GM23248 (cell line): ENCODE data around the gene EYA4. TPM values are rescaled to one million over a fixed set of nuclear protein-coding genes. Genes with fewer than 3 reads are reported as not detected.

Experiments used
- DNase-seq: peaks from one replicate; pipeline ENCODE4 v3.0.0-alpha.2; 2015
- H2AFZ ChIP-seq: fragments of 200-600 bp; sonication (generic); 2 replicates; pipeline ENCODE4 v1.6.1; 2016; ENCODE audit warnings: antibody characterized with exemption
- H3F3A ChIP-seq: fragments of 200-600 bp; sonication (generic); 2 replicates; pipeline ENCODE4 v1.6.1; 2016; ENCODE audit warnings: mild to moderate bottlenecking, antibody characterized with exemption, mixed run types; ENCODE audit not compliant: insufficient read depth
- H3K27ac ChIP-seq: fragments of 200-600 bp; sonication (generic); 2 replicates; pipeline ENCODE4 v1.5.1; 2016; ENCODE audit warnings: mild to moderate bottlenecking
- H3K27me3 ChIP-seq: fragments of 200-600 bp; sonication (generic); replicated peaks from 2 replicates; pipeline ENCODE4 v1.6.1; 2016; ENCODE audit warnings: mild to moderate bottlenecking; ENCODE audit not compliant: insufficient read depth
- H3K36me3 ChIP-seq: fragments of 200-600 bp; sonication (generic); 2 replicates; pipeline ENCODE4 v1.6.1; 2016; ENCODE audit warnings: low read depth, mild to moderate bottlenecking
- H3K4me1 ChIP-seq: fragments of 200-600 bp; sonication (generic); 2 replicates; pipeline ENCODE4 v1.6.1; 2016; ENCODE audit warnings: mild to moderate bottlenecking; ENCODE audit not compliant: insufficient read depth
- H3K4me2 ChIP-seq: fragments of 200-600 bp; sonication (generic); one replicate; pipeline ENCODE4 v1.6.1; 2016; ENCODE audit warnings: mild to moderate bottlenecking; ENCODE audit not compliant: unreplicated experiment
- H3K4me3 ChIP-seq: fragments of 200-600 bp; sonication (generic); 2 replicates; pipeline ENCODE4 v1.5.1; 2016; ENCODE audit warnings: mild to moderate bottlenecking
- H3K79me2 ChIP-seq: fragments of 200-600 bp; sonication (generic); 2 replicates; pipeline ENCODE4 v1.6.1; 2016; ENCODE audit warnings: mild to moderate bottlenecking; ENCODE audit not compliant: insufficient read depth
- H3K9ac ChIP-seq: fragments of 200-600 bp; sonication (generic); 2 replicates; pipeline ENCODE4 v1.6.1; 2016; ENCODE audit warnings: mild to moderate bottlenecking
- H3K9me2 ChIP-seq: fragments of 200-600 bp; sonication (generic); 2 replicates; pipeline ENCODE4 v1.6.1; 2016; ENCODE audit warnings: mixed run types, mild to moderate bottlenecking, moderate library complexity; ENCODE audit not compliant: insufficient read depth
- H3K9me3 ChIP-seq: fragments of 200-600 bp; sonication (generic); one replicate; pipeline ENCODE4 v1.6.1; 2017; ENCODE audit warnings: low read depth
- H4K20me1 ChIP-seq: fragments of 200-600 bp; sonication (generic); 2 replicates; pipeline ENCODE4 v1.6.0; 2016; ENCODE audit not compliant: insufficient read depth
- EZH2 ChIP-seq: fragments of 200-600 bp; sonication (generic); IDR thresholded peaks from 2 replicates; pipeline ENCODE4 v1.6.1; 2018; ENCODE audit warnings: antibody characterized with exemption, mild to moderate bottlenecking; ENCODE audit not compliant: insufficient read depth, poor library complexity, severe bottlenecking
- EZH2phosphoT487 ChIP-seq: fragments of 200-600 bp; sonication (generic); IDR thresholded peaks from 2 replicates; pipeline ENCODE4 v1.6.1; 2018; ENCODE audit warnings: antibody characterized with exemption, moderate library complexity, mild to moderate bottlenecking, low read depth; ENCODE audit not compliant: insufficient read depth
- WGBS, 2 experiments: methylation state at CpG; one replicate each; pipeline ENCODE4 v1.1.6; 2015 to 2017; ENCODE audit warnings: low lambda C conversion rate in 2 of 2, low coverage in 1 of 2; ENCODE audit errors: missing lambda C conversion rate in 2 of 2; 5-methylcytosine and 5-hydroxymethylcytosine counted together
- in situ Hi-C: fragments of 300-500 bp; cut with MboI; formaldehyde crosslinking; loops from 2 replicates; pipeline ENCODE4 v1.15.0; 2020
- polyA plus RNA-seq: library from polyadenylated mRNA; unstranded; fragments of >200 nt; fragmentation: Nextera tagmentation; extraction: Ambion mirVana; gene quantifications from 2 replicates; pipeline ENCODE4 v1.2.1, GENCODE V29; 2016
- total RNA-seq: library from RNA; depleted of rRNA; stranded (reverse); fragments of >200 nt; shearing (Covaris generic); gene quantifications from 2 replicates; pipeline ENCODE4 v1.2.3, GENCODE V29; 2014

Gene EYA4
- total and polyA plus RNA-seq, 2 experiments from 2014 or later: not detected

GRCh38 chr6:133408132-133408531 lies 167.0 kb downstream of the EYA4 start:
- no peak overlapping the region for H2AFZ ChIP-seq
- no peak overlapping the region for H3K4me3 ChIP-seq
- no peak for DNase-seq
- H3K9ac ChIP-seq: no peak overlapping the region
- no peaks in the 10 kb centered on the region for H3K4me1 ChIP-seq
- H3F3A ChIP-seq: no peaks in the 10 kb centered on the region
- no peaks in the 10 kb centered on the region for H3K36me3 ChIP-seq
- no peak overlapping the region for H3K27ac ChIP-seq
- WGBS, 2 experiments: 27 to 28% methylated on average over 2 of the region's 2 CpGs
- H4K20me1 ChIP-seq: no peaks in the 10 kb centered on the region
- H3K4me2 ChIP-seq: no peak overlapping the region
- H3K9me2 ChIP-seq: no peaks in the 10 kb centered on the region
- TF ChIP-seq EZH2phosphoT487 (no peak), EZH2 (no peak)
- no peaks in the 10 kb centered on the region for H3K27me3 ChIP-seq
- no peaks in the 10 kb centered on the region for H3K79me2 ChIP-seq
- in situ Hi-C loops: no loop called here
- H3K9me3 ChIP-seq: no peaks in the 10 kb centered on the region

- H2AFZ ChIP-seq: no peak overlapping the region
- peak; percentile 4 for DNase-seq
- 37% methylated on average over 3 of the region's 3 CpGs for WGBS, 2 experiments
- H3K79me2 ChIP-seq: no peaks in the 10 kb centered on the region
- no peaks in the 10 kb centered on the region for H3F3A ChIP-seq
- no peaks in the 10 kb centered on the region for H3K4me1 ChIP-seq
- H3K27me3 ChIP-seq: no peaks in the 10 kb centered on the region
- TF ChIP-seq EZH2 (no peak), EZH2phosphoT487 (no peak)
- no peaks in the 10 kb centered on the region for H4K20me1 ChIP-seq
- no peak overlapping the region for H3K27ac ChIP-seq
- H3K9me2 ChIP-seq: no peaks in the 10 kb centered on the region
- no peak overlapping the region for H3K4me2 ChIP-seq
- H3K36me3 ChIP-seq: no peaks in the 10 kb centered on the region
- in situ Hi-C loops: no loop called here
- H3K9me3 ChIP-seq: no peaks in the 10 kb centered on the region
- no peak overlapping the region for H3K4me3 ChIP-seq
- no peak overlapping the region for H3K9ac ChIP-seq
Observed at GRCh38 chr6:133408543-133408942, 167.4 kb downstream of the EYA4 start.

GRCh38 chr6:133410638-133411435 lies 169.7 kb downstream of the EYA4 start:
- no peaks in the 10 kb centered on the region for H3K27me3 ChIP-seq
- H3K4me2 ChIP-seq: no peak overlapping the region
- no peaks in the 10 kb centered on the region for H3F3A ChIP-seq
- TF ChIP-seq EZH2phosphoT487 (no peak), EZH2 (no peak)
- 35 to 38% methylated on average over 5 to 6 of the region's 6 CpGs for WGBS, 2 experiments
- no peaks in the 10 kb centered on the region for H3K9me2 ChIP-seq
- no peaks in the 10 kb centered on the region for H3K4me1 ChIP-seq
- in situ Hi-C loops: no loop called here
- no peak overlapping the region for H3K4me3 ChIP-seq
- no peak overlapping the region for H3K27ac ChIP-seq
- no peak for DNase-seq
- H3K9ac ChIP-seq: no peak overlapping the region
- H3K36me3 ChIP-seq: no peaks in the 10 kb centered on the region
- no peak overlapping the region for H2AFZ ChIP-seq
- no peaks in the 10 kb centered on the region for H3K9me3 ChIP-seq
- H3K79me2 ChIP-seq: no peaks in the 10 kb centered on the region
- no peaks in the 10 kb centered on the region for H4K20me1 ChIP-seq

GRCh38 chr6:133411757-133412156 lies 170.6 kb downstream of the EYA4 start:
- H3K9me2 ChIP-seq: no peaks in the 10 kb centered on the region
- H3K9ac ChIP-seq: no peak overlapping the region
- no peak overlapping the region for H2AFZ ChIP-seq
- H3K27me3 ChIP-seq: no peaks in the 10 kb centered on the region
- H3K79me2 ChIP-seq: no peaks in the 10 kb centered on the region
- H3K9me3 ChIP-seq: no peaks in the 10 kb centered on the region
- no peak overlapping the region for H3K4me3 ChIP-seq
- H3F3A ChIP-seq: no peaks in the 10 kb centered on the region
- no peaks in the 10 kb centered on the region for H4K20me1 ChIP-seq
- TF ChIP-seq EZH2phosphoT487 (no peak), EZH2 (no peak)
- H3K4me1 ChIP-seq: no peaks in the 10 kb centered on the region
- no peak overlapping the region for H3K27ac ChIP-seq
- H3K36me3 ChIP-seq: no peaks in the 10 kb centered on the region
- H3K4me2 ChIP-seq: no peak overlapping the region
- in situ Hi-C loops: no loop called here
- no peak for DNase-seq
